ENCODE results near the gene OR2G3.

Gene OR2G3

GRCh38 chr1:247605286-247605685 is at the start of gene OR2G3:
TSS of gene OR2G3 (plus strand) at chr1:247605586. CDS start at chr1:247605586, 0 bp downstream.
- TF ChIP-seq GATA3 (IDR thresholded peaks at IDR 0.05; ENCODE audit: low read depth, low read length) (no peak), GATA2 (IDR thresholded peaks at IDR 0.05; ENCODE audit: low read depth, low read length) (no peak)

- no peak for TF ChIP-seq GATA2 (IDR thresholded peaks at IDR 0.05; ENCODE audit: low read depth, low read length)
- no peak for TF ChIP-seq GATA3 (IDR thresholded peaks at IDR 0.05; ENCODE audit: low read depth, low read length)
Measured at GRCh38 chr1:247557926-247558674, 47.3 kb upstream of the OR2G3 start.

- TF ChIP-seq GATA2 (IDR thresholded peaks at IDR 0.05; ENCODE audit: low read depth, low read length) (no peak), GATA3 (IDR thresholded peaks at IDR 0.05; ENCODE audit: low read depth, low read length) (no peak)
Measured at GRCh38 chr1:247561711-247562110, 43.7 kb upstream of the OR2G3 start.

GRCh38 chr1:247562198-247562597 is 43.2 kb upstream of the OR2G3 start:
- TF ChIP-seq GATA3 (IDR thresholded peaks at IDR 0.05; ENCODE audit: low read depth, low read length), result no peak
- TF ChIP-seq GATA2 (IDR thresholded peaks at IDR 0.05; ENCODE audit: low read depth, low read length), result no peak

- no peak for TF ChIP-seq GATA3 (IDR thresholded peaks at IDR 0.05; ENCODE audit: low read depth, low read length)
- no peak for TF ChIP-seq GATA2 (IDR thresholded peaks at IDR 0.05; ENCODE audit: low read depth, low read length)
Measured at GRCh38 chr1:247574236-247574635, 31.1 kb upstream of the OR2G3 start.

GRCh38 chr1:247574664-247575063 is 30.7 kb upstream of the OR2G3 start:
- no peak for TF ChIP-seq GATA3 (IDR thresholded peaks at IDR 0.05; ENCODE audit: low read depth, low read length)
- TF ChIP-seq GATA2 (IDR thresholded peaks at IDR 0.05; ENCODE audit: low read depth, low read length), result no peak

- TF ChIP-seq GATA2 (IDR thresholded peaks at IDR 0.05; ENCODE audit: low read depth, low read length), result no peak
- TF ChIP-seq GATA3 (IDR thresholded peaks at IDR 0.05; ENCODE audit: low read depth, low read length), result no peak
Measured at GRCh38 chr1:247576514-247576913, 28.9 kb upstream of the OR2G3 start.

- no peak for TF ChIP-seq GATA3 (IDR thresholded peaks at IDR 0.05; ENCODE audit: low read depth, low read length)
- no peak for TF ChIP-seq GATA2 (IDR thresholded peaks at IDR 0.05; ENCODE audit: low read depth, low read length)
Measured at GRCh38 chr1:247578946-247579460, 26.4 kb upstream of the OR2G3 start.

GRCh38 chr1:247588060-247588459 is 17.3 kb upstream of the OR2G3 start, which contains the start of gene OR2G2:
TSS of gene OR2G2 (plus strand) at chr1:247588360. CDS start at chr1:247588360, 0 bp downstream.
- TF ChIP-seq GATA3 (IDR thresholded peaks at IDR 0.05; ENCODE audit: low read depth, low read length), result no peak
- no peak for TF ChIP-seq GATA2 (IDR thresholded peaks at IDR 0.05; ENCODE audit: low read depth, low read length)

- no peak for TF ChIP-seq GATA2 (IDR thresholded peaks at IDR 0.05; ENCODE audit: low read depth, low read length)
- TF ChIP-seq GATA3 (IDR thresholded peaks at IDR 0.05; ENCODE audit: low read depth, low read length), result no peak
Measured at GRCh38 chr1:247613405-247613804, 8.0 kb downstream of the OR2G3 start.

GRCh38 chr1:247614625-247615024 is 9.2 kb downstream of the OR2G3 start:
- TF ChIP-seq GATA2 (IDR thresholded peaks at IDR 0.05; ENCODE audit: low read depth, low read length), result no peak

GRCh38 chr1:247627951-247628350 is 22.6 kb downstream of the OR2G3 start:
- no peak for TF ChIP-seq GATA3 (IDR thresholded peaks at IDR 0.05; ENCODE audit: low read depth, low read length)
- TF ChIP-seq GATA2 (IDR thresholded peaks at IDR 0.05; ENCODE audit: low read depth, low read length), result no peak

- TF ChIP-seq GATA3 (IDR thresholded peaks at IDR 0.05; ENCODE audit: low read depth, low read length) (no peak), GATA2 (IDR thresholded peaks at IDR 0.05; ENCODE audit: low read depth, low read length) (no peak)
Measured at GRCh38 chr1:247638011-247638410, 32.6 kb downstream of the OR2G3 start.

GRCh38 chr1:247638781-247639180 is 33.4 kb downstream of the OR2G3 start:
- TF ChIP-seq GATA3 (IDR thresholded peaks at IDR 0.05; ENCODE audit: low read depth, low read length) (no peak), GATA2 (IDR thresholded peaks at IDR 0.05; ENCODE audit: low read depth, low read length) (no peak)

GRCh38 chr1:247639381-247639981 is 34.1 kb downstream of the OR2G3 start:
- no peak for TF ChIP-seq GATA2 (IDR thresholded peaks at IDR 0.05; ENCODE audit: low read depth, low read length)
- TF ChIP-seq GATA3 (IDR thresholded peaks at IDR 0.05; ENCODE audit: low read depth, low read length), result no peak

Data from SH-SY5Y (cell line).